Measurements from ENCODE around the gene GTPBP2. TPM values are rescaled to one million over a fixed set of nuclear protein-coding genes. Genes with fewer than 3 reads are reported as not detected.

GTPBP2 gene
- total and polyA plus RNA-seq, 10 of the 15 experiments (the other 5 are each of a cell fraction or from before 2014, with no cell fraction given) = 5.9 to 63.4 (median 39.8) TPM

GRCh38 chr6:43639984-43640800 lies 11.1 kb upstream of the GTPBP2 start:
- intact Hi-C loops (cut with micrococcal nuclease; ENCODE audit: unreplicated experiment) = no loop called here
- in situ Hi-C loops (cut with MboI) = no loop called here
- SMC1A ChIA-PET (ENCODE audit: uncharacterized antibody, unreplicated experiment) = interaction anchor here (0.7 to 2.3 kb wide), 2 partner anchors 11 to 31 kb away, joined by 3 to 5 read pairs; partner anchors contain the start of gene GTPBP2
- no peak overlapping the region for H3K4me3 ChIP-seq
- no peak overlapping the region for H3K27ac ChIP-seq (ENCODE audit: control insufficient read depth, insufficient read depth)
- H3K79me2 ChIP-seq (ENCODE audit: control insufficient read depth, insufficient read depth, low read length) = peaks cover 30% of the 10 kb centered on the region
- no peaks in the 10 kb centered on the region for H3K27me3 ChIP-seq (replicated peaks in 1 of 2; ENCODE audit: control insufficient read depth in 2 of 2, insufficient read depth in 2 of 2, low read length in 1 of 2)
- RAD21 ChIA-PET (ENCODE audit: unreplicated experiment) = no interaction called here
- H3K9me3 ChIP-seq (replicated peaks; ENCODE audit: control insufficient read depth, insufficient read depth, low read length) = no peaks in the 10 kb centered on the region
- CTCF ChIA-PET = interaction anchor here (1.2 to 2.0 kb wide), 3 partner anchors 26 to 133 kb away, joined by 3 to 6 read pairs (median 4); no protein-coding TSS in a partner anchor
- no peak for TF ChIP-seq ZNF384 (IDR thresholded peaks at IDR 0.05; ENCODE audit: borderline replicate concordance, low read depth, low read length)
- TF ChIP-seq JUNB (IDR thresholded peaks at IDR 0.05) = no peak
- H3K4me2 ChIP-seq (ENCODE audit: control insufficient read depth, insufficient read depth) = no peak overlapping the region
- H3K4me1 ChIP-seq (ENCODE audit: control insufficient read depth, insufficient read depth, low read length) = peaks cover 3% of the 10 kb centered on the region
- 96% methylated on average over 21 of the region's 21 CpGs for WGBS (ENCODE audit: insufficient coverage, insufficient replicate concordance, low lambda C conversion rate, missing lambda C conversion rate)
- no peak for FAIRE-seq
- no TSS peak for BruUV-seq (replicated peaks)
- H3K9ac ChIP-seq (ENCODE audit: control insufficient read depth, insufficient read depth, low read length) = no peak overlapping the region
- ATAC-seq = no peak
- no peak overlapping the region for H2AFZ ChIP-seq (ENCODE audit: control insufficient read depth, low read depth, low read length)
- no peaks in the 10 kb centered on the region for H4K20me1 ChIP-seq (ENCODE audit: control insufficient read depth, insufficient read depth)
- peaks cover 6 to 11% of the 10 kb centered on the region in 2 experiments for H3K36me3 ChIP-seq (ENCODE audit: control insufficient read depth in 2 of 2, insufficient read depth in 2 of 2, low read length in 1 of 2)
- DNase-seq (ENCODE audit: low read depth, low spot score) = no peak
- POLR2A ChIA-PET = interaction anchor here (0.5 to 0.9 kb wide), 2 partner anchors 62 to 154 kb away, joined by 3 to 4 read pairs; no protein-coding TSS in a partner anchor

DNA sequence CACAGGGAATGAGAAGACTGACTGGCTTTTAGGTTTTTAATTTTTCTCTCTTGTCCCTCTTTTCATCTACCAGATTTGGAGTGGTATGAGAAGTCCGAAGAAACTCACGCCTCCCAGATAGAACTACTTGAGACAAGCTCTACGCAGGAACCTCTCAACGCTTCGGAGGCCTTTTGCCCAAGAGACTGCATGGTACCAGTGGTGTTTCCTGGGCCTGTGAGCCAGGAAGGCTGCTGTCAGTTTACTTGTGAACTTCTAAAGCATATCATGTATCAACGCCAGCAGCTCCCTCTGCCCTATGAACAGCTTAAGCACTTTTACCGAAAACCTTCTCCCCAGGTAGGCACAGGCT lies 7.2 kb upstream of the GTPBP2 start:
- H3K27me3 ChIP-seq (replicated peaks in 1 of 2; ENCODE audit: control insufficient read depth in 2 of 2, insufficient read depth in 2 of 2, low read length in 1 of 2) = no peaks in the 10 kb centered on the region
- H3K79me2 ChIP-seq (ENCODE audit: control insufficient read depth, insufficient read depth, low read length) = peaks cover 30% of the 10 kb centered on the region
- FAIRE-seq (no peak), ATAC-seq (peak; percentile 45), DNase-seq (ENCODE audit: low read depth, low spot score) (no peak)
- H3K4me2 ChIP-seq (ENCODE audit: control insufficient read depth, insufficient read depth) = peak overlapping the region; percentile 75
- TSS peak; percentile 80 for BruUV-seq (replicated peaks)
- peaks cover 5% of the 10 kb centered on the region for H3K4me1 ChIP-seq (ENCODE audit: control insufficient read depth, insufficient read depth, low read length)
- H4K20me1 ChIP-seq (ENCODE audit: control insufficient read depth, insufficient read depth) = no peaks in the 10 kb centered on the region
- H3K4me3 ChIP-seq = peak overlapping the region; percentile 100
- ChIA-PET RAD21 (ENCODE audit: unreplicated experiment) (interaction anchor here (1.0 to 2.4 kb wide), 2 partner anchors 31 to 69 kb away, joined by 3 to 8 read pairs; no protein-coding TSS in a partner anchor), POLR2A (interaction anchor here (1.1 to 2.1 kb wide), 4 partner anchors 9 to 59 kb away, joined by 3 to 8 read pairs (median 5); partner anchors contain the start of genes MRPS18A and RSPH9), SMC1A (ENCODE audit: uncharacterized antibody, unreplicated experiment) (interaction anchor here (0.8 to 1.6 kb wide), 4 partner anchors 9 to 78 kb away, joined by 3 to 7 read pairs (median 3); no protein-coding TSS in a partner anchor), CTCF (interaction anchor here (0.8 to 1.8 kb wide), 7 partner anchors 26 to 443 kb away, joined by 3 to 8 read pairs (median 5); no protein-coding TSS in a partner anchor)
- in situ Hi-C loops (cut with MboI) (no loop called here), intact Hi-C loops (cut with micrococcal nuclease; ENCODE audit: unreplicated experiment) (no loop called here)
- H3K9me3 ChIP-seq (replicated peaks; ENCODE audit: control insufficient read depth, insufficient read depth, low read length) = no peaks in the 10 kb centered on the region
- peak overlapping the region; percentile 95; the same call in 1 of the 2 replicates for H2AFZ ChIP-seq (ENCODE audit: control insufficient read depth, low read depth, low read length)
- WGBS (ENCODE audit: insufficient coverage, insufficient replicate concordance, low lambda C conversion rate, missing lambda C conversion rate) = 2% methylated on average over 7 of the region's 7 CpGs
- H3K36me3 ChIP-seq (ENCODE audit: control insufficient read depth in 2 of 2, insufficient read depth in 2 of 2, low read length in 1 of 2) = peaks cover 6 to 7% of the 10 kb centered on the region in 2 experiments
- no peak for TF ChIP-seq NFIC (IDR thresholded peaks at IDR 0.05; ENCODE audit: low read depth, low read length)
- no peak for TF ChIP-seq MEF2B (IDR thresholded peaks at IDR 0.05; ENCODE audit: partially characterized antibody, poor library complexity, severe bottlenecking)
- TF ChIP-seq SUPT20H (IDR thresholded peaks at IDR 0.05; ENCODE audit: borderline replicate concordance, control insufficient read depth, low read depth, low read length) = no peak
- no peak for TF ChIP-seq PKNOX1 (IDR thresholded peaks at IDR 0.05)
- no peak for TF ChIP-seq RAD21 (IDR thresholded peaks at IDR 0.05; ENCODE audit: insufficient read depth, low read depth, low read length)
- TF ChIP-seq, protein P1, sequence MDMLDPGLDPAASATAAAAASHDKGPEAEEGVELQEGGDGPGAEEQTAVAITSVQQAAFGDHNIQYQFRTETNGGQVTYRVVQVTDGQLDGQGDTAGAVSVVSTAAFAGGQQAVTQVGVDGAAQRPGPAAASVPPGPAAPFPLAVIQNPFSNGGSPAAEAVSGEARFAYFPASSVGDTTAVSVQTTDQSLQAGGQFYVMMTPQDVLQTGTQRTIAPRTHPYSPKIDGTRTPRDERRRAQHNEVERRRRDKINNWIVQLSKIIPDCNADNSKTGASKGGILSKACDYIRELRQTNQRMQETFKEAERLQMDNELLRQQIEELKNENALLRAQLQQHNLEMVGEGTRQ (IDR thresholded peaks at IDR 0.05; ENCODE audit: borderline replicate concordance, low read depth, low read length) = no peak
- no peak for TF ChIP-seq ZNF217 (IDR thresholded peaks at IDR 0.05)
- H3K9ac ChIP-seq (ENCODE audit: control insufficient read depth, insufficient read depth, low read length) = peak overlapping the region; percentile 93
- peak overlapping the region; percentile 87 for H3K27ac ChIP-seq (ENCODE audit: control insufficient read depth, insufficient read depth)

Data from GM12878 (cell line).